NCI-H345 (cell line): ENCODE results near the gene PTK7.
A peak's percentile ranks its signal among the peaks of the same experiment; 100 is the strongest.

Experiments
- DNase-seq: peaks from one replicate; lab custom pipeline; 2025; lab: John Stamatoyannopoulos, UW

Gene PTK7

DNA sequence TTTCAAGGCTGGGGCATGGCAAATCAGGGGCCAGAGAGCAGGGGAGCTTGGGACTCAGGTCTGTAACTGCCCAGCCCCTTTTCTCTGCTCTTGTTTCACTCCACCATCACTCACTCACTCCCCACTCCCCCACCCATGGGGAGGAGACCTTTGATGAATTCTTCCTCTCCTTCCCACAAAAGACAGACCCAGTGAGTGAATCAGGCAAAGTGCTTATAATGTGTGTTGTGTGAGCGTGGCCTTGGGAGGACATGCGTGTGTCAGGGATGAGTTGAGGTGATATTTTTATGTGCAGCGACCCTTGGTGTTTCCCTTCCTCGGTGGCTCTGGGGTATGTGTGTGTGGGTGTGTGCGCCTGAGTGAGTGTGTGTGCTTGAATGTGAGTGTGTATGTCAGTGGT lies 104.9 kb downstream of the PTK7 start:
- no peak for DNase-seq

DNA sequence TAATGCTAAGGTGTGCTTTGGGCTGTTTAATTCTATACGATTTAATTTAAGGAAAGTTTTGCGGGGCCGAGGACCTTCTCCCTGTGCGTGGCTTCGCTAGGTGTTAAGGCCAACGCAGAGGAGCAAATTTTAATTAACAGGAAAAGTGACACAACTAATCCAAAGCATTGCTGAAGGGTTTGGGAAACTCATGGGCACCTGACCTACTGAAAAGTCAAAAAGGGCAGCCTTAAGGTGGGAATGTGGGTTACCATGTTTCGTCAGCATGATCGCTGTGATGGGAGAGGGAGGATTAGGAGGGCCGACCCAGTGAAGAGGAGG lies 105.5 kb downstream of the PTK7 start:
- DNase-seq = no peak

DNA sequence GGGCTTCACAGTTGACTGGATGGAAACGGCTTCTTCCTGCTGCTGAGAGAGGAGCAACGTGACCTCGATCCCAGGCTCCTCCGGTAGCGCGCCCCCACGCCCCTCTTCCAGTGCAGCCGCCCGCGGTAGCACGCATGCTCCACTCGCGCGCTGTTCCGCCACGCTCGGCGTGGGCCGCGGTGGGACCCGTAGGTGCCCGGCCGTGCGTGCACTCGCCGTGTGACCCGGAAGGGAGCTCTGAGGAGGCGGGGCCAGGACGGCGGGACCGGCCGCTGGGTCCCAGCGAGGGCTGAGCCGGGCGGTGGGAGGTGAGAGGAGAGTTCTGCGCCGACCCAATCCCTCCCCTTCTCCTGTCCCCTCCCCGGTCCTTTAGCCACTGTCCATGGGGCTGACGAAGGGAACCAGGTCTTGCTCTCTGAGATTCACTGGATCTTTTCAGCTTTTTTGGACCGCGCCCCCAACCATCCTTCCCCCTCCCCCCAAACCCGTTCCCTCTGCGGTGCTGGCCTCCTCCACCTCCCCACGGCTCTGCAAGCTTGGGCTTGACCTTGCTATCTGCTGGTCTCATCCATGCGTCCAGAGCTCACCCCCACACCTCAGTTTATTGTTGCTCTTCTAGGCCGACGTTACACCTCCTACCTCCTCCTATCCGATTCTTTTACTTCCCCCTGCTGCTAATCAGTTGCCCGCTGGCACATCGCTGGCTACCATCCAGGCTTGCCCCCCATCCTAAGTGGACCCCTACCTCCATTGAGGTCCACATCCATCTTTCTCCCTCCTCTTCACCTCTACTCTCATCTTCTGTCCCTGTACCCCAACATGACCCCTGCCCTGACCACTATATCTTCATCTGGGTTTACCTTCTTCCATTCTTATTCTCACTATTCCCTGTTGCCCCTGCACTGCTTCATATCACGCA lies 106.1 kb downstream of the PTK7 start, which contains the start of gene CUL9:
TSS of gene CUL9 (plus strand) at position 255 of the 919 bp plus-strand sequence. CDS start 2,115 bp downstream, outside the sequence.
- DNase-seq = peak; percentile 82

DNA sequence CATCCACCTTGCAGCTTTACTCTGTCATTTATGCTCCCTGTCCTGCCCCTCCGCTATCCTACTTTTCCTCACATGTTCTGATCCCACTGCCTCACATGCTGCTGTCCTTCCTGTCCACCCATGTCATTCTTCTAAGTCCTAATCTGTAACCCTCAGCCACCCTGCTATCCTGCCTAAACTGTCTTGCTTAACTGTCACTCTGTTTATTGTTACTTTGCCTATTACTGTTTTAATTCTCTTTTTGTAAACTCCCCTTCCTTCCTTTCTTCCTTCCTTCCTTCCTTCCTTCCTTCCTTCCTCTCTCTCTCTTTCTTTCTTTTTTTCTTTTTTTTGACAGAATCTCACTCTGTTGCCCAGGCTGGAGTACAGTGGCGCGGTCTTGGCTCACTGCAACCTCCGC lies 107.3 kb downstream of the PTK7 start:
- DNase-seq = no peak

DNA sequence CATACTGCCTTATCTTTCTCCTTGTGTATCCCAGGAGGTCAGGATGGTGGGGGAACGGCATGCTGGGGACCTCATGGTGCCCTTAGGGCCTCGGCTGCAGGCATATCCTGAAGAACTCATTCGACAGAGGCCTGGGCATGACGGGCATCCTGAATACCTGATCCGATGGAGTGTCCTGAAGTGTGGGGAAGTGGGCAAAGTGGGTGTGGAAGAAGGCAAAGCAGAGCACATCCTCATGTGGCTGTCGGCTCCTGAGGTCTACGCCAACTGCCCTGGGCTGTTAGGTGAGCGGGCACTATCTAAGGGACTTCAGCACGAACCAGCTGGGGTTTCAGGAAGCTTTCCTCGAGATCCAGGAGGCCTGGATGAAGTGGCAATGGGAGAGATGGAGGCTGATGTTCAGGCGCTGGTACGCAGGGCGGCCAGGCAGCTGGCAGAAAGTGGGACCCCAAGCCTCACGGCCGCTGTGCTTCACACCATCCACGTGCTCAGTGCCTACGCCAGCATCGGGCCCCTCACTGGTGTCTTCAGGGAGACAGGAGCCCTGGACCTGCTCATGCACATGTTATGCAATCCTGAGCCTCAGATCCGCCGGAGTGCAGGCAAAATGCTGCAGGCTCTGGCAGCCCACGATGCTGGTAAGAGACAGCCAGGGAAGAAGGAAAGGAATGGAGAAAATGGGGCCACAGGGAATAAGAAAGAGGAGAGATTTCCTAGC lies 108.3 kb downstream of the PTK7 start:
- DNase-seq = no peak

DNA sequence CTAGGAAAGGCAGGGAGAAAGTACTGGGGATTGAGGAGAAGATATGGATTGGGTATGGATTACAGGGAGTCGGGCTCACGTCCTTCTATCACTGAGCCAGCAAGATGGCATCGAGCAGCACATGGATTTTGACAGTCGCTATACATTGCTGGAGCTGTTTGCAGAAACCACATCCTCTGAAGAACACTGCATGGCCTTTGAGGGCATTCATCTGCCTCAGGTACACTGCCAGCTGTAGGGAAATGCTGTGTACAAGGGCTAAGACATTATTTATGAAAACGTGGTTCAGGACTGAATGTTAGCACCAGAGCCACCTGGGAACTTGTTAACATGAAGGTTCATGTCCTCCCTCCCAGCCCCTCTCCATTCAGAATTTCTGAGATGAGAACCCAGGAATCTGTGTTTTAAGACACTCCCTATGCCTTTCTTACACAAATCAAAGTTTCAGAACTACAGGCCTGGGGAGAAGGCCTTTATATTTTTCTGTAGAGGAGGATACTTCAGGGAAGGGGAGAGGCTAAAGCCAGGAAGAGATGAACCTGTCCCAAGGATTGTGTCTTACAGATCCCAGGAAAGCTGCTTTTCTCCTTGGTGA lies 109.4 kb downstream of the PTK7 start:
- no peak for DNase-seq

DNA sequence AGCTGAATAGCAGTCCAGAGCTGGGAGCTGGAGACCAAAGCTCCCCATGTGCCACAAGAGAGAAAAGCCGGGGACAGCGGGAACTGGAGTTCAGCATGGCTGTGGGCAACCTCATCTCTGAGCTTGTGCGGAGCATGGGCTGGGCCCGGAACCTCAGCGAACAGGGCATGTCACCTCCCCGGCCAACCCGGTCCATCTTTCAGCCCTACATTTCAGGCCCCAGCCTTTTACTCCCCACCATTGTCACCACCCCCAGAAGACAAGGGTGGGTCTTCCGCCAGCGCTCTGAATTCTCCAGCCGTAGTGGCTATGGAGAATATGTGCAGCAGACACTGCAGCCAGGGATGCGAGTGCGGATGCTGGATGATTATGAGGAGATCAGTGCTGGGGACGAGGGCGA lies 109.9 kb downstream of the PTK7 start:
- DNase-seq = no peak

DNA sequence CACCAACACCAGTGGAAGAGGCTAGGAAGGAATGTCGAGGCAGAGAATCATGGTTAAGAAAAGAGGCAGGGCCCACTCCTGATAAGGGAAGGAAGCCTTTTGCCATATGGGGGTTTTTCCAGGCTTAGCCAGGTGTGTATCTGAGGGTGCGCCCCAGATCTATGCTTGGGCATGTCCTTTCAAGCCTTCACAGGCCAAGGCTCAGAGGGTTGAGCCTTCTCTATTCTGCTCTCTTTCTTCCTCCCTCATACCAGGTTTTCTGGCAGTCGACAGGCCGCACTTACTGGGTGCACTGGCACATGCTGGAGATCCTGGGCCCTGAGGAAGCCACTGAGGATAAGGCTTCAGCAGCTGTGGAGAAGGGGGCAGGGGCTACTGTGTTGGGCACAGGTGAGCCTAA lies 110.6 kb downstream of the PTK7 start:
- DNase-seq = no peak

DNA sequence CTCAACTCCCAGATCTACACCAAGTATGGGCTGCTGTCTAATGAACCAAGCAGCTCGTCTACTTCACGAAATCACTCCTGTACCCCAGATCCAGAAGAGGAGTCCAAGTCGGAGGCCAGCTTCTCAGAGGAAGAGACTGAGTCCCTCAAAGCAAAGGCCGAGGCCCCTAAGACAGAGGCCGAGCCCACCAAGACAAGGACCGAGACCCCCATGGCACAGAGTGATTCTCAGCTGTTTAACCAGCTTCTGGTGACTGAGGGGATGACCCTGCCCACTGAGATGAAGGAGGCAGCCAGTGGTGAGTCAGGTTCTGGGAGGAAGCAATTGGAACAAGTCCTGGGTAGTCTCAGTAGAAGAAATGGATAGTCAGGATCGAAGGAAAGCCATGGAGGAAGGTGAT lies 111.7 kb downstream of the PTK7 start:
- no peak for DNase-seq

DNA sequence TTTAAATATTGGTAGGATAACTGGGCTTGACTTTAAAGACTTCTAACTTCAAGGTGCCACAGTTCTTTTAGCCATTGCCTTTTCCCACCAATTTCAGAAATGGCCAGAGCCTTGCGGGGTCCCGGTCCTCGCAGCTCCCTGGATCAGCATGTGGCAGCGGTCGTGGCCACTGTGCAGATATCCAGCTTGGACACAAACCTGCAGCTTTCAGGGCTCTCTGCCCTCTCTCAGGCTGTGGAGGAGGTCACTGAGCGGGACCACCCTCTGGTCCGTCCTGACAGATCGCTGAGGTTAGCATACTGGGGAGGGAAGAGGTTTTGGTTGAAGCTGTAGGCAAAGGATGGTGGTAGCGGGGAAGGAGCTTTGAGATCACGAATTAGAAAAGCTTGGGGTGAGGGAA lies 112.3 kb downstream of the PTK7 start:
- DNase-seq = no peak

DNA sequence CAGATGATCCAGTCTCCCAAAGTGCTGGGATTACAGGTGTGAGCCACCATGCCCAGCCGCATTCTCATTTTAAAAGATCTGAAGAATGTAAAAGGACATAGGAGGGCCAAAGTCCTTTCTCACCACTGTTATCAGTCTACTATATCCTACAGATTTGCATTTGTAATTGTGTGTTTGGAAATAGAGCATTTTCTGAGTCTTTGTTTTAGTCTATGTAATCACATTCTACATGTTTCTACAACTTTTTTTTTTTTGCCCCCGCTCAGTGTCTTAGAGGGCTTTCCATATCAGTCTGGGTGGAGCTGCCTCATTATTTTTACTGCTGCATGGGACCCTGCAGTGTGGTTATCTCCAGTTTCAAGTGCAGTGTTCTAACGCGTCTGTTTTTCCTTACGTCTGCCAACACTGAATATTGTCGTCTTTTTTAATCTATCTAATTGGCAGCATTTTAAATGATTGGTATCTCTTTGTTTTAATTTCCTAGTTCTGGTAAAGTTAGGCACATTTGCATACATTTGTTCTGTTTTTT lies 113.7 kb downstream of the PTK7 start:
- no peak for DNase-seq

DNA sequence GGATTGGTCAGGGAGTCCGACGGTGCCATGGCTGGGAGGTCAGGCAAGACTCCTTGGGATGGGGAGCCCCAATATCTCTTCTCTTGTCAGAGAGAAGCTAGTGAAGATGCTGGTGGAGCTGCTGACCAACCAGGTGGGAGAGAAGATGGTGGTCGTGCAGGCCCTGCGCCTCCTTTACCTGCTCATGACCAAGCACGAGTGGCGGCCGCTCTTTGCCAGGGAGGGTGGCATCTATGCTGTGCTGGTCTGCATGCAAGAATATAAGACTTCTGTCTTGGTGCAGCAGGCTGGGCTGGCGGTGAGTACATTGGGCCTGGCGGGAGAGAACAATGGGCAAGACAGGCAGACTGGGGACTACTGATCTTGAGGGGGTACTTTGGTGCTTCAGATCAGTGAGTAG lies 116.8 kb downstream of the PTK7 start:
- DNase-seq = no peak

DNA sequence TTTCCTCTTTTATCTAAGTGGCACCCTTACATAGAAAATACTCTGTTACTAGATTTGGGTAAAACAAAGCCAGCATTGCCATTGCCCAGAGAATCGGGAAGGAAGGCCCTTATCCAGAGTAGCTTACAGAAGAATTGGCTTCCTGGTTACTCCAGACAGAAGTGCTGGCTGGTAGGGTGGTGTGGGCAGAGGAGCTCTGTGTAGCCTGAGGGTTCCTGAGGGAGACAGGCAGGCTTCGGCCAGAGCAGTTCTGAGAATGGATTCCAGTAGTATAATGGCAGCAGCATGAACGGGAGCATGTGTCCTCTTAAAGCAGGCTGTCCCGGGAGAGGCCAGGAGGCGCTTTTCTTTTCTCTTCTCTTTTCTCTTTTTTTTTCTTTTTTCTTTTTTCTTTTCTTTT lies 117.8 kb downstream of the PTK7 start:
- no peak for DNase-seq

DNA sequence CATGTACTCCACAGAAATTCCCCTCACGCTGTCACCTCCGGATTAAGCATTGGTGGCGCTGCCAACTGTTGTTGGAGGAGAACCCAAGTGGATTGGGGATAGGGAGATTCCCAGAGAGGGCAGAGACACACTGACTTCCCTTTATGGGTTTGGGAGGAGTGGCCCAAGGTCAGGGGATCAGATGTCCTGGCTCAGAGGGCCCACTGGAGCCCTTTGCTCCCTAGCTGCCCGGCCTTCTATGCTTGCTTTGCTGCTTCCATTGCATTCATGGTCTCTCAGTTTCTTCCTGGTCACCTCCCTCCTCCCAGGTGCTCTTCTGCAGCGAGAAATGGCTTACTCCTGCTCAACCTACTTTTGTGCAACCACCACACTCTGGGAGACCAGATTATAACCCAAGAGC lies 120.2 kb downstream of the PTK7 start:
- DNase-seq = no peak

DNA sequence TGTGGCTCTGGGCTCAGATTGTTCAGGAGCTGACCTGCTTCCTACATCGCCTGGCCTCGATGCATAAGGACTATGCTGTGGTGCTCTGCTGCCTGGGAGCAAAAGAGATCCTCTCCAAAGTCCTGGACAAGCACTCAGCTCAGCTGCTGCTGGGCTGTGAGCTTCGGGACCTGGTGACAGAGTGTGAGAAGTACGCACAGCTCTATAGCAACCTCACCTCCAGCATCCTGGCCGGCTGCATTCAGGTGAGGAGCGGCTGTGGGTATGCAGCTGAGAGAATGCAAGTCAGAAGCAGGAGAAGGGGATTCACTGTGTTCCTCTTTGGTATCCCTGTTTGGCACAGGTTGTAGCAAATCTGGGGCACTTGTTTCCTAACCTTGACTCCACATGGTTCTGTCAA lies 123.8 kb downstream of the PTK7 start:
- DNase-seq = no peak

DNA sequence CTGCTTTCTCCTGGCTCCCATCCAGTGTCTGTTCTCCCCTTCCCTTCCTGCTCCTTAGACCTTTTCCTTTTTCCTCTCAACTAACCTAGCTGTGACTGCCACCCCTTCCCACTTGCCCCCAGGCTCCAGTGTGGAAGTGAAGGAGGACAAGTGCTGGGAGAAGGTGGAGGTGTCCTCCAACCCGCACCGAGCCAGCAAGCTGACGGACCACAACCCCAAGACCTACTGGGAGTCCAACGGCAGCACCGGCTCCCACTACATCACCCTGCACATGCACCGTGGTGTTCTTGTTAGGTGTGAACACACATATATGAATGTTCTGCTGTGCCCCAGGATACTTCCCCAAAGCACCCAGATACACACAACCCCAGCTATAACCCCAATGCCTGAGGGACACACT lies 124.4 kb downstream of the PTK7 start:
- DNase-seq = no peak

DNA sequence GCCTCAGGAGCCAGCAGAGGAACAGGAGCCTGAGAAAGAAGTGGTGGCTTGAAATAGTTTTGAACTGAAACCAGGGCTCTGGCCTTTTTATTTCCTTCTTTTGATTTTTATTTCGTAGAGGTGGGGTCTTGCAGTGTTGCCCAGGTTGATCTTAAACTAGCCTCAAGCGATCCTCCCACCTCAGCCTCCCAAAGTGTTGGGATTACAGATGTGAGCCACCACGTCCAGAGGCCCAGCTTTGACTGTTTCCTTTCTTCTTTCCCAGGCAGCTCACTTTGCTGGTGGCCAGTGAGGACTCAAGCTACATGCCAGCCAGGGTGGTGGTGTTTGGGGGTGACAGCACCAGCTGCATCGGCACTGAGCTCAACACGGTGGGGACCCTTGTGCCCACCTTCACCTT lies 126.3 kb downstream of the PTK7 start:
- DNase-seq = no peak

DNA sequence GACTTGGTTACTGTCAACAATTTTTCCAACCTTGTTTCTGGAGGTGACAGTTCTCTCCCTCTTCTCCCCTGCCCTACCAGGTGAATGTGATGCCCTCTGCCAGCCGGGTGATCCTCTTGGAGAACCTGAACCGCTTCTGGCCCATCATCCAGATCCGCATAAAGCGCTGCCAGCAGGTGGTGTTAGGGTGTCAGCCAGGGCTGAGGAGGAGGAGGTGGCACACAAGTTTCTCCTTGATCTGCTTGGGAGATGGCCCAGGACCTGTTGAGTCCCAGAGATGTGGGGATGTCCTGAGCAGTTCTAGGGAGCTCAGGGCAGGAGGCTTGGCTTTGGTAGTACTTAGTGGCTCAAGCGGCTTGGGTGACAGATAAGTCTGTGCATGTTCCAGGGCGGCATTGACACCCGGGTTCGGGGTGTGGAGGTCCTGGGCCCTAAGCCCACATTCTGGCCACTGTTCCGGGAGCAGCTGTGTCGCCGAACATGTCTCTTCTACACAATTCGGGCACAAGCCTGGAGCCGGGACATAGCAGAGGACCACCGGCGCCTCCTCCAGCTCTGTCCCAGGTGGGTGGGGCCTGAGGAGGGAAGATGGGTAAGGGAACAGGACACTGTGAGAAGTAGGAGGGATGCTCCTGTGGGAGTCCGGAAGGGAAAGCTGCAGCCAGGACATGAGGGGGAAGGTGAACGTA lies 127.1 kb downstream of the PTK7 start:
- DNase-seq = no peak

DNA sequence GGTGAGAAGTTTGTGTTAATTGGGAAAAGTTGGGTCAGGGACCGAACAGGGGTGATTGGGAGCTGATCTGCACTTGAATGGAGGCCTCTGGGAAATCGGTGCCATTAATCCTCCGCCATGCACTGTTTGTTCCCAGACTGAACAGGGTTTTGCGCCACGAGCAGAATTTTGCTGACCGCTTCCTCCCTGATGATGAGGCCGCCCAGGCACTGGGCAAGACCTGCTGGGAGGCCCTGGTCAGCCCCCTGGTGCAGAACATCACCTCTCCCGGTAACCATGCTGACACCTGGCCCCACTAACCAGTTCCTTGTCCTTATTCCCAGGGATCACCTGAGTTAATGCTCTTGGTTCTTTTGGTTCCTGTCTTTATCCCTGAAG lies 127.6 kb downstream of the PTK7 start:
- no peak for DNase-seq

DNA sequence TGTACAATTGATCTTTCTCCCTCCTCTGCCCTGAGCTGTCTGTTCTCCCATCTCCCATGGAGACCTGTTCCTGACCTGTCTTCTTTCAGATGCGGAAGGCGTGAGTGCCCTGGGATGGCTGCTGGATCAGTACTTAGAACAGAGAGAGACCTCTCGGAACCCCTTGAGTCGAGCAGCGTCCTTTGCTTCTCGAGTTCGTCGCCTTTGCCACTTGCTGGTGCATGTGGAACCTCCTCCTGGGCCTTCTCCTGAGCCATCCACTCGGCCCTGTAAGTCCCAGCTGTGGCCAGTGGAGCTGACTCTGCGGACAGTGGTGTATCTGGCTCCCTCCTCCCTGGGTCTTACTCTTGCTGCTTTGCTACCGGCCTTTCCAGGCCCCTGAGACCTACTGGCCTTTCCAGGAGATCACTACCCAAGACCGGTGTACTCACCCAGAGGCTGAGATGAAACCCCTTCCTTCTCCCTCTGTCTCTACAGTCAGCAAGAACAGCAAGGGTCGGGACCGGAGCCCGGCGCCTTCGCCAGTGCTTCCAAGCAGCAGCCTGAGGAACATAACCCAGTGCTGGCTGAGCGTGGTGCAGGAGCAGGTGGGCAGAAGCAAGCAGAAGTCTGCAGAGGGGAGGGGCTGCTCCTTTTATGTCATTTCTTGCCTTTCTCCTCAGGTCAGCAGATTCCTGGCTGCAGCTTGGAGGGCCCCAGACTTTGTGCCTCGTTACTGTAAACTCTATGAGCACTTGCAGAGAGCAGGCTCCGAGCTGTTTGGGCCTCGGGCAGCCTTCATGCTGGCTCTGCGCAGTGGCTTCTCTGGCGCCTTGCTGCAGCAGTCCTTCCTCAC lies 128.4 kb downstream of the PTK7 start:
- DNase-seq = no peak

DNA sequence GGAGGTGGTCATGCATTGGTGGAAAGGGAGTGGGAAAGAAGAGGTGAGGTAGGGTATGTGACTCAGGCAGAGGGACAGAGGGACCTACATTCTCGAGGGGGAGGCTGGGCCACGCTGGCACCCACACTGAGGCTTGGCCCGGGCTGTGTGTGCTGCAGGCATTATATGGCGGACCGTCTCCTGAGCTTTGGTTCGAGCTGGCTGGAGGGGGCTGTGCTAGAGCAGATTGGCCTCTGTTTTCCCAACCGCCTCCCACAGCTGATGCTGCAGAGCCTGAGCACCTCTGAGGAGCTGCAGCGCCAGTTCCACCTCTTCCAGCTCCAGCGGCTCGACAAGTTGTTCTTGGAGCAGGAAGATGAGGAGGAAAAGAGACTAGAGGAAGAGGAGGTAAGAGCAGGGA lies 129.7 kb downstream of the PTK7 start:
- DNase-seq = no peak
